ENCODE results near the gene PPT2. TPM values are rescaled to one million over a fixed set of nuclear protein-coding genes. Genes with fewer than 3 reads are reported as not detected.

PPT2 gene
- total RNA-seq, 1 experiment from 2014 or later: 30.0 TPM

DNA sequence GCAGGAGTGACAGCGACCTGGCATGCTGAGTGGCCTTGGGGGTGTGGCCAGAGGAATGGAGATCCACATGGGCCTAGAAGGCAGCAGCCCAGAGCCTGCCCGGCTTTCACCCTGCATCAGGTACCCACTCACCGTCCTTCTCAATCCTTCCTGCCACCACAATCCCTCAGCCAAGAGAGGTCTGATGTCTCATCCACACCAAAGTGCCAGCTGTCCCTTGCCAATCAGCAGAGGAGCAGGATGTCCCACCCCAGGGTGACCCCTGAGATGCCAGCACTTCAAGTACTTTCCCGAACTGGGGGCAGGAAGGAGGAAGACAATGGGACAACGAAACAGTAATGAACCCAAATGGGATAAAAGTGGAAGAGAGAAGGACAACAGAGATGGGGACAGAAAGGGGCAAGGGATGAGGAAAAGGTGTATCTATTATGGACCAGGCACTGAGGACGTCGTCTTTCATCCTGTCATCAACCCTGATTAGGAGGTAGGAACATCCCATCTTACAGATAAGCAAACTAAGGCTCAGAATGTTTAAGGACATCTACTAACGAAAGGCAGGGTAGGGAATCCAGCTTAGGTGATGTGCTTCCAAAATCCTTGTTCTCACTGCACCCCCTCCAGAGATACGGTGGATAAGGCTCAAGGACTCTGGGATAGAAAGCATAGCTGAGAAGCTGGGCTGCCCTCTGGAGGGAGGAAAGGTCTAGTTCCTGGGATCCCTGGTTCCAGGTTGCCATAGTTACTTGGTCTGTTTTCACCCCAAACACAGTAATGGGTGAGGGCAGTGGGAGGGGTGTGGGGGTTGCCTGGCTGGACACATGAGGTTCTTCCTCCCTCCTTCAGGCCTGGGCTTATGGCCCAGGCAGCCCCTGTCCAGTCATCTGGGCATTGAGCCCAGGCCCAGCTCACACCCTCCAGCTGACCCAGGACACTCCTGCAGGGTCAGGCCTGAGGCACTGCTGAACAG lies 40.3 kb upstream of the PPT2 start:
- ATAC-seq (peak; percentile 66), DNase-seq (ENCODE audit: low spot score) (peak; percentile 70)
- Mint-ChIP-seq H3K4me3 (no peak overlapping the region), H3K36me3 (peaks cover 10% of the 10 kb centered on the region; the same call in 1 of the 2 replicates), H3K9me3 (no peaks in the 10 kb centered on the region), H3K4me1 (peaks cover 8% of the 10 kb centered on the region), H3K27me3 (ENCODE audit: low read depth) (peaks cover 5% of the 10 kb centered on the region), H3K27ac (0 out of 2 replicates have a peak overlapping the region, but pooled peaks have one; percentile 27)
- ChIA-PET POLR2A (no interaction called here), CTCF (interaction anchor here (0.7 to 6.3 kb wide), 5 partner anchors 15 to 67 kb away, joined by 3 to 38 read pairs (median 6); partner anchors contain the start of gene ATF6B)
- no peak for TF ChIP-seq GABPB1 (CRISPR knock-in tag; IDR thresholded peaks at IDR 0.05)
- TF ChIP-seq, protein P1, sequence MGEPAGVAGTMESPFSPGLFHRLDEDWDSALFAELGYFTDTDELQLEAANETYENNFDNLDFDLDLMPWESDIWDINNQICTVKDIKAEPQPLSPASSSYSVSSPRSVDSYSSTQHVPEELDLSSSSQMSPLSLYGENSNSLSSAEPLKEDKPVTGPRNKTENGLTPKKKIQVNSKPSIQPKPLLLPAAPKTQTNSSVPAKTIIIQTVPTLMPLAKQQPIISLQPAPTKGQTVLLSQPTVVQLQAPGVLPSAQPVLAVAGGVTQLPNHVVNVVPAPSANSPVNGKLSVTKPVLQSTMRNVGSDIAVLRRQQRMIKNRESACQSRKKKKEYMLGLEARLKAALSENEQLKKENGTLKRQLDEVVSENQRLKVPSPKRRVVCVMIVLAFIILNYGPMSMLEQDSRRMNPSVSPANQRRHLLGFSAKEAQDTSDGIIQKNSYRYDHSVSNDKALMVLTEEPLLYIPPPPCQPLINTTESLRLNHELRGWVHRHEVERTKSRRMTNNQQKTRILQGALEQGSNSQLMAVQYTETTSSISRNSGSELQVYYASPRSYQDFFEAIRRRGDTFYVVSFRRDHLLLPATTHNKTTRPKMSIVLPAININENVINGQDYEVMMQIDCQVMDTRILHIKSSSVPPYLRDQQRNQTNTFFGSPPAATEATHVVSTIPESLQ (CRISPR knock-in tag; IDR thresholded peaks at IDR 0.05): no peak
- TF ChIP-seq ZNF121 (CRISPR knock-in tag; IDR thresholded peaks at IDR 0.05): no peak
- TF ChIP-seq OVOL2 (CRISPR knock-in tag; IDR thresholded peaks at IDR 0.05; ENCODE audit: borderline replicate concordance): no peak
- no peak for TF ChIP-seq NFYB (CRISPR knock-in tag; conservative IDR thresholded peaks at IDR 0.05; ENCODE audit: low read depth)
- no peak for TF ChIP-seq ZNF423 (CRISPR knock-in tag; IDR thresholded peaks at IDR 0.05)
- TF ChIP-seq, protein P2, sequence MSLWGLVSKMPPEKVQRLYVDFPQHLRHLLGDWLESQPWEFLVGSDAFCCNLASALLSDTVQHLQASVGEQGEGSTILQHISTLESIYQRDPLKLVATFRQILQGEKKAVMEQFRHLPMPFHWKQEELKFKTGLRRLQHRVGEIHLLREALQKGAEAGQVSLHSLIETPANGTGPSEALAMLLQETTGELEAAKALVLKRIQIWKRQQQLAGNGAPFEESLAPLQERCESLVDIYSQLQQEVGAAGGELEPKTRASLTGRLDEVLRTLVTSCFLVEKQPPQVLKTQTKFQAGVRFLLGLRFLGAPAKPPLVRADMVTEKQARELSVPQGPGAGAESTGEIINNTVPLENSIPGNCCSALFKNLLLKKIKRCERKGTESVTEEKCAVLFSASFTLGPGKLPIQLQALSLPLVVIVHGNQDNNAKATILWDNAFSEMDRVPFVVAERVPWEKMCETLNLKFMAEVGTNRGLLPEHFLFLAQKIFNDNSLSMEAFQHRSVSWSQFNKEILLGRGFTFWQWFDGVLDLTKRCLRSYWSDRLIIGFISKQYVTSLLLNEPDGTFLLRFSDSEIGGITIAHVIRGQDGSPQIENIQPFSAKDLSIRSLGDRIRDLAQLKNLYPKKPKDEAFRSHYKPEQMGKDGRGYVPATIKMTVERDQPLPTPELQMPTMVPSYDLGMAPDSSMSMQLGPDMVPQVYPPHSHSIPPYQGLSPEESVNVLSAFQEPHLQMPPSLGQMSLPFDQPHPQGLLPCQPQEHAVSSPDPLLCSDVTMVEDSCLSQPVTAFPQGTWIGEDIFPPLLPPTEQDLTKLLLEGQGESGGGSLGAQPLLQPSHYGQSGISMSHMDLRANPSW (CRISPR knock-in tag; conservative IDR thresholded peaks at IDR 0.05; ENCODE audit: low read depth): no peak
- no peak for TF ChIP-seq HMGA2 (CRISPR knock-in tag; IDR thresholded peaks at IDR 0.05)
- no peak for TF ChIP-seq ZNF219 (CRISPR knock-in tag; IDR thresholded peaks at IDR 0.05; ENCODE audit: borderline replicate concordance)
- TF ChIP-seq, protein P3, sequence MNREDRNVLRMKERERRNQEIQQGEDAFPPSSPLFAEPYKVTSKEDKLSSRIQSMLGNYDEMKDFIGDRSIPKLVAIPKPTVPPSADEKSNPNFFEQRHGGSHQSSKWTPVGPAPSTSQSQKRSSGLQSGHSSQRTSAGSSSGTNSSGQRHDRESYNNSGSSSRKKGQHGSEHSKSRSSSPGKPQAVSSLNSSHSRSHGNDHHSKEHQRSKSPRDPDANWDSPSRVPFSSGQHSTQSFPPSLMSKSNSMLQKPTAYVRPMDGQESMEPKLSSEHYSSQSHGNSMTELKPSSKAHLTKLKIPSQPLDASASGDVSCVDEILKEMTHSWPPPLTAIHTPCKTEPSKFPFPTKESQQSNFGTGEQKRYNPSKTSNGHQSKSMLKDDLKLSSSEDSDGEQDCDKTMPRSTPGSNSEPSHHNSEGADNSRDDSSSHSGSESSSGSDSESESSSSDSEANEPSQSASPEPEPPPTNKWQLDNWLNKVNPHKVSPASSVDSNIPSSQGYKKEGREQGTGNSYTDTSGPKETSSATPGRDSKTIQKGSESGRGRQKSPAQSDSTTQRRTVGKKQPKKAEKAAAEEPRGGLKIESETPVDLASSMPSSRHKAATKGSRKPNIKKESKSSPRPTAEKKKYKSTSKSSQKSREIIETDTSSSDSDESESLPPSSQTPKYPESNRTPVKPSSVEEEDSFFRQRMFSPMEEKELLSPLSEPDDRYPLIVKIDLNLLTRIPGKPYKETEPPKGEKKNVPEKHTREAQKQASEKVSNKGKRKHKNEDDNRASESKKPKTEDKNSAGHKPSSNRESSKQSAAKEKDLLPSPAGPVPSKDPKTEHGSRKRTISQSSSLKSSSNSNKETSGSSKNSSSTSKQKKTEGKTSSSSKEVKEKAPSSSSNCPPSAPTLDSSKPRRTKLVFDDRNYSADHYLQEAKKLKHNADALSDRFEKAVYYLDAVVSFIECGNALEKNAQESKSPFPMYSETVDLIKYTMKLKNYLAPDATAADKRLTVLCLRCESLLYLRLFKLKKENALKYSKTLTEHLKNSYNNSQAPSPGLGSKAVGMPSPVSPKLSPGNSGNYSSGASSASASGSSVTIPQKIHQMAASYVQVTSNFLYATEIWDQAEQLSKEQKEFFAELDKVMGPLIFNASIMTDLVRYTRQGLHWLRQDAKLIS (CRISPR knock-in tag; IDR thresholded peaks at IDR 0.05; ENCODE audit: borderline replicate concordance): no peak
- TF ChIP-seq ELF4 (CRISPR knock-in tag; IDR thresholded peaks at IDR 0.05; ENCODE audit: low read depth): no peak

DNA sequence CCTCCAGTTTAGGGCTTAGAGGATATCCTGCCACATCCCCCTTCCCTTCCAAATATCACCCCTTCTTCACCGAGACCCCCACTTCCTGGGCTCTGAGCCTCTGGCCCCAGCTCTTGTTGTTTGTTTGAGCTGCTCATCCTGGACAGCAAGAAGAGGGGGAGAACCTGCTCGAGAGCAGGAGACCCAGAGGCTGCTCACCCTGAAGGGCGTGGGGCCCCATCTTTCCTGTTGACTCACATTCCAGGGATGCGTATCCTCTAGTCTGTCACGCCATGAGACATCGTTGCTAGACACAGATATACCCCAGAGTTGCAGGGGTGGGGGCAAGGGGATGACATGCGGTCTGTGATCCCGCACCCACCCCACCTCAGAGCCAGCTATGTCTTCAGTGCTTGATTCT lies 39.1 kb upstream of the PPT2 start:
- 0 out of 2 replicates have a peak, but pooled peaks cover 1% of the 10 kb centered on the region for H3K4me1 Mint-ChIP-seq
- H3K27me3 Mint-ChIP-seq (ENCODE audit: low read depth): no peaks in the 10 kb centered on the region; the same call in 1 of the 2 replicates
- H3K27ac Mint-ChIP-seq: 0 out of 2 replicates have a peak overlapping the region, but pooled peaks have one; percentile 45
- H3K36me3 Mint-ChIP-seq: peaks cover 11% of the 10 kb centered on the region; the same call in 1 of the 2 replicates
- CTCF ChIA-PET: interaction anchor here (0.7 to 6.3 kb wide), 5 partner anchors 11 to 68 kb away, joined by 3 to 38 read pairs (median 3); partner anchors contain the start of gene ATF6B
- ATAC-seq (no peak), DNase-seq (ENCODE audit: low spot score) (no peak)
- no peaks in the 10 kb centered on the region for H3K9me3 Mint-ChIP-seq
- POLR2A ChIA-PET: no interaction called here
- no peak overlapping the region for H3K4me3 Mint-ChIP-seq
- TF ChIP-seq GABPB1 (CRISPR knock-in tag; IDR thresholded peaks at IDR 0.05) (no peak), ZNF121 (CRISPR knock-in tag; IDR thresholded peaks at IDR 0.05) (no peak), NR1H2 (CRISPR knock-in tag; IDR thresholded peaks at IDR 0.05) (no peak), TP53 (CRISPR knock-in tag; IDR thresholded peaks at IDR 0.05) (no peak)
- TF ChIP-seq, protein P4, sequence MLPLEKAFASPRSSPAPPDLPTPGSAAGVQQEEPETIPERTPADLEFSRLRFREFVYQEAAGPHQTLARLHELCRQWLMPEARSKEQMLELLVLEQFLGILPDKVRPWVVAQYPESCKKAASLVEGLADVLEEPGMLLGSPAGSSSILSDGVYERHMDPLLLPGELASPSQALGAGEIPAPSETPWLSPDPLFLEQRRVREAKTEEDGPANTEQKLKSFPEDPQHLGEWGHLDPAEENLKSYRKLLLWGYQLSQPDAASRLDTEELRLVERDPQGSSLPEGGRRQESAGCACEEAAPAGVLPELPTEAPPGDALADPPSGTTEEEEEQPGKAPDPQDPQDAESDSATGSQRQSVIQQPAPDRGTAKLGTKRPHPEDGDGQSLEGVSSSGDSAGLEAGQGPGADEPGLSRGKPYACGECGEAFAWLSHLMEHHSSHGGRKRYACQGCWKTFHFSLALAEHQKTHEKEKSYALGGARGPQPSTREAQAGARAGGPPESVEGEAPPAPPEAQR (CRISPR knock-in tag; IDR thresholded peaks at IDR 0.05): no peak
- TF ChIP-seq, protein P5, sequence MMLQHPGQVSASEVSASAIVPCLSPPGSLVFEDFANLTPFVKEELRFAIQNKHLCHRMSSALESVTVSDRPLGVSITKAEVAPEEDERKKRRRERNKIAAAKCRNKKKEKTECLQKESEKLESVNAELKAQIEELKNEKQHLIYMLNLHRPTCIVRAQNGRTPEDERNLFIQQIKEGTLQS (CRISPR knock-in tag; conservative IDR thresholded peaks at IDR 0.05): no peak
- TF ChIP-seq, protein P6, sequence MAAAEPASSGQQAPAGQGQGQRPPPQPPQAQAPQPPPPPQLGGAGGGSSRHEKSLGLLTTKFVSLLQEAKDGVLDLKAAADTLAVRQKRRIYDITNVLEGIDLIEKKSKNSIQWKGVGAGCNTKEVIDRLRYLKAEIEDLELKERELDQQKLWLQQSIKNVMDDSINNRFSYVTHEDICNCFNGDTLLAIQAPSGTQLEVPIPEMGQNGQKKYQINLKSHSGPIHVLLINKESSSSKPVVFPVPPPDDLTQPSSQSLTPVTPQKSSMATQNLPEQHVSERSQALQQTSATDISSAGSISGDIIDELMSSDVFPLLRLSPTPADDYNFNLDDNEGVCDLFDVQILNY (CRISPR knock-in tag; IDR thresholded peaks at IDR 0.05): no peak
- TF ChIP-seq, protein P7, sequence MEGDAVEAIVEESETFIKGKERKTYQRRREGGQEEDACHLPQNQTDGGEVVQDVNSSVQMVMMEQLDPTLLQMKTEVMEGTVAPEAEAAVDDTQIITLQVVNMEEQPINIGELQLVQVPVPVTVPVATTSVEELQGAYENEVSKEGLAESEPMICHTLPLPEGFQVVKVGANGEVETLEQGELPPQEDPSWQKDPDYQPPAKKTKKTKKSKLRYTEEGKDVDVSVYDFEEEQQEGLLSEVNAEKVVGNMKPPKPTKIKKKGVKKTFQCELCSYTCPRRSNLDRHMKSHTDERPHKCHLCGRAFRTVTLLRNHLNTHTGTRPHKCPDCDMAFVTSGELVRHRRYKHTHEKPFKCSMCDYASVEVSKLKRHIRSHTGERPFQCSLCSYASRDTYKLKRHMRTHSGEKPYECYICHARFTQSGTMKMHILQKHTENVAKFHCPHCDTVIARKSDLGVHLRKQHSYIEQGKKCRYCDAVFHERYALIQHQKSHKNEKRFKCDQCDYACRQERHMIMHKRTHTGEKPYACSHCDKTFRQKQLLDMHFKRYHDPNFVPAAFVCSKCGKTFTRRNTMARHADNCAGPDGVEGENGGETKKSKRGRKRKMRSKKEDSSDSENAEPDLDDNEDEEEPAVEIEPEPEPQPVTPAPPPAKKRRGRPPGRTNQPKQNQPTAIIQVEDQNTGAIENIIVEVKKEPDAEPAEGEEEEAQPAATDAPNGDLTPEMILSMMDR (IDR thresholded peaks at IDR 0.05): no peak

Data from WTC11 (cell line).